H1 (cell line): Measurements from ENCODE around the gene C1QTNF4. TPM values are rescaled to one million over a fixed set of nuclear protein-coding genes. Genes with fewer than 3 reads are reported as not detected.
A peak's percentile ranks its signal among the peaks of the same experiment; 100 is the strongest.

ENCODE experiments used
- CTCF ChIA-PET: fragments of 300-600 bp; sonication (Branson Sonifier 250); formaldehyde crosslinking; loops from one replicate; lab custom pipeline; 2021; ENCODE audit not compliant: partially characterized antibody; lab: Charles Lee
- POLR2A ChIA-PET: fragments of 300-600 bp; sonication (Branson Sonifier 250); formaldehyde crosslinking; loops from one replicate; lab custom pipeline; 2021; ENCODE audit warnings: inconsistent platforms; ENCODE audit not compliant: partially characterized antibody; lab: Charles Lee
- DNase-seq, 2 experiments: peaks; one replicate each; pipeline versions ENCODE4 v3.0.0 to v3.0.0-alpha.2; 2010 to 2022; ENCODE audit warnings: low spot score in 2 of 2, low read depth in 1 of 2, mixed read lengths in 1 of 2
- FAIRE-seq: peaks from 2 replicates; lab custom pipeline; 2011; peaks lifted over from hg19 to GRCh38; lab: Jason Lieb, UNC
- H2AFZ ChIP-seq: 2 replicates; pipeline ENCODE4 v1.8.1; 2012; ENCODE audit warnings: low read length, inconsistent platforms
- H2AK5ac ChIP-seq: 2 replicates; pipeline ENCODE4 v1.6.1; 2013; ENCODE audit warnings: low read depth, low read length
- H2BK120ac ChIP-seq: replicated peaks from 2 replicates; pipeline ENCODE3; 2013; ENCODE audit warnings: low read depth, low read length, inconsistent platforms
- H2BK12ac ChIP-seq: 2 replicates; pipeline ENCODE4 v1.6.1; 2013; ENCODE audit warnings: low read depth, low read length
- H2BK15ac ChIP-seq: 2 replicates; pipeline ENCODE4 v1.6.1; 2013; ENCODE audit warnings: low read length
- H2BK20ac ChIP-seq: 2 replicates; pipeline ENCODE4 v1.6.1; 2013; ENCODE audit warnings: low read length
- H2BK5ac ChIP-seq: 2 replicates; pipeline ENCODE4 v1.6.1; 2013; ENCODE audit warnings: low read depth, low read length
- H3K14ac ChIP-seq: 2 replicates; pipeline ENCODE4 v1.6.1; 2013; ENCODE audit warnings: inconsistent platforms; ENCODE audit not compliant: insufficient read length
- H3K18ac ChIP-seq: 2 replicates; pipeline ENCODE4 v1.6.1; 2013; ENCODE audit warnings: low read length; ENCODE audit errors: extremely low read depth
- H3K23ac ChIP-seq: 2 replicates; pipeline ENCODE4 v1.6.1; 2013; ENCODE audit warnings: inconsistent platforms; ENCODE audit not compliant: insufficient read length
- H3K23me2 ChIP-seq: 2 replicates; pipeline ENCODE4 v1.6.1; 2013; ENCODE audit warnings: low read depth, low read length
- H3K27ac ChIP-seq: 2 replicates; pipeline ENCODE4 v1.6.1; 2011; ENCODE audit warnings: low read depth, low read length, inconsistent platforms
- H3K27me3 ChIP-seq, 4 experiments: replicated peaks in 1 of 4; 1 replicate in 1 of 4; 2 replicates in 3 of 4; pipeline versions ENCODE4 v1.6.1 to v1.8.1; 2011 to 2013; ENCODE audit warnings: low read length in 3 of 4, mild to moderate bottlenecking in 3 of 4, inconsistent platforms in 2 of 4, mixed read lengths in 2 of 4, moderate library complexity in 1 of 4; ENCODE audit not compliant: control insufficient read depth in 3 of 4, insufficient read depth in 3 of 4; ENCODE audit errors: extremely low read depth in 1 of 4
- H3K36me3 ChIP-seq, 4 experiments: 2 replicates each; pipeline versions ENCODE4 v1.6.1 to v1.8.1; 2011 to 2013; ENCODE audit warnings: mild to moderate bottlenecking in 4 of 4, low read length in 3 of 4, moderate library complexity in 2 of 4, control low read depth in 1 of 4, inconsistent platforms in 1 of 4; ENCODE audit not compliant: insufficient read depth in 4 of 4, control insufficient read depth in 2 of 4
- H3K4ac ChIP-seq: replicated peaks from 2 replicates; pipeline ENCODE3; 2013; ENCODE audit warnings: low read length, low read depth, mixed read lengths, inconsistent platforms; ENCODE audit not compliant: insufficient read length
- H3K4me1 ChIP-seq, 4 experiments: replicated peaks in 1 of 4; 1 replicate in 1 of 4; 2 replicates in 3 of 4; pipeline versions ENCODE4 v1.6.1 to v1.8.1; 2011 to 2013; ENCODE audit warnings: low read length in 3 of 4, inconsistent platforms in 2 of 4, mixed read lengths in 1 of 4; ENCODE audit not compliant: insufficient read depth in 4 of 4, control insufficient read depth in 3 of 4
- H3K4me2 ChIP-seq, 2 experiments: 2 replicates each; pipeline versions ENCODE4 v1.6.1 to v1.8.1; 2011 to 2013; ENCODE audit warnings: low read depth in 2 of 2, low read length in 2 of 2, control low read depth in 1 of 2, inconsistent platforms in 1 of 2, mild to moderate bottlenecking in 1 of 2; ENCODE audit not compliant: insufficient read depth in 1 of 2
- H3K4me3 ChIP-seq, 4 experiments: fragments of 200-600, 300-600 bp in 1 of 4; sonication (generic), shearing (Covaris generic), sonication (Bioruptor Twin) in 1 of 4; 2 replicates each; pipeline versions ENCODE4 v1.5.1 to v1.8.1; 2011 to 2016; ENCODE audit warnings: low read length in 4 of 4, low read depth in 3 of 4, control low read depth in 2 of 4, inconsistent platforms in 2 of 4, mild to moderate bottlenecking in 2 of 4, mixed read lengths in 1 of 4, moderate library complexity in 1 of 4; ENCODE audit not compliant: insufficient read depth in 2 of 4; ENCODE audit errors: extremely low read depth in 1 of 4
- H3K56ac ChIP-seq: replicated peaks from 2 replicates; pipeline ENCODE3; 2013; ENCODE audit warnings: low read depth, mild to moderate bottlenecking, mixed read lengths, low read length, inconsistent platforms; ENCODE audit not compliant: insufficient read length
- H3K79me1 ChIP-seq: 2 replicates; pipeline ENCODE4 v1.6.1; 2013; ENCODE audit warnings: low read depth, low read length, control low read depth
- H3K79me2 ChIP-seq, 2 experiments: 2 replicates each; pipeline versions ENCODE4 v1.6.1 to v1.8.1; 2012 to 2013; ENCODE audit warnings: low read length in 2 of 2, mild to moderate bottlenecking in 2 of 2, inconsistent platforms in 1 of 2; ENCODE audit not compliant: insufficient read depth in 2 of 2, control insufficient read depth in 1 of 2
- H3K9ac ChIP-seq, 4 experiments: replicated peaks in 1 of 4; 1 replicate in 1 of 4; 2 replicates in 3 of 4; pipeline versions ENCODE4 v1.6.1 to v1.8.1; 2011 to 2013; ENCODE audit warnings: low read depth in 3 of 4, low read length in 3 of 4, control low read depth in 2 of 4, mild to moderate bottlenecking in 2 of 4, moderate library complexity in 2 of 4, inconsistent platforms in 1 of 4; ENCODE audit errors: extremely low read depth in 1 of 4
- H3K9me3 ChIP-seq, 2 experiments: 2 replicates each; pipeline versions ENCODE4 v1.6.1 to v1.8.1; 2012 to 2013; ENCODE audit warnings: mild to moderate bottlenecking in 2 of 2, moderate library complexity in 2 of 2, control low read depth in 1 of 2, inconsistent platforms in 1 of 2, low read depth in 1 of 2, low read length in 1 of 2, mixed read lengths in 1 of 2; ENCODE audit not compliant: insufficient read depth in 2 of 2
- H4K20me1 ChIP-seq, 2 experiments: replicated peaks in 1 of 2; 2 replicates each; pipeline versions ENCODE3 to v1.8.1; 2011 to 2013; ENCODE audit warnings: inconsistent platforms in 2 of 2, low read length in 2 of 2, mild to moderate bottlenecking in 1 of 2; ENCODE audit not compliant: insufficient read depth in 2 of 2, control insufficient read depth in 1 of 2
- H4K5ac ChIP-seq: 2 replicates; pipeline ENCODE4 v1.6.1; 2013; ENCODE audit warnings: low read length, low read depth, mixed read lengths, inconsistent platforms; ENCODE audit not compliant: insufficient read length
- H4K8ac ChIP-seq: 2 replicates; pipeline ENCODE4 v1.8.0; 2013; ENCODE audit warnings: mild to moderate bottlenecking, moderate library complexity, low read length, inconsistent platforms; ENCODE audit not compliant: insufficient read depth; ENCODE audit errors: extremely low read depth
- H4K91ac ChIP-seq: replicated peaks from 2 replicates; pipeline ENCODE3; 2013; ENCODE audit warnings: low read length, mixed read lengths, inconsistent platforms; ENCODE audit not compliant: insufficient read length
- BRCA1 ChIP-seq: IDR thresholded peaks from 2 replicates; pipeline ENCODE4 v1.6.1; 2012; ENCODE audit warnings: low read depth, low read length, improper control_type of control experiment
- SAP30 ChIP-seq: fragments of 300-600 bp; sonication (generic); IDR thresholded peaks from 2 replicates; pipeline ENCODE4 v1.7.1; 2012; ENCODE audit warnings: low read length, moderate library complexity, mild to moderate bottlenecking, inconsistent platforms; ENCODE audit not compliant: insufficient read depth, insufficient replicate concordance
- SIN3A ChIP-seq, 2 experiments: IDR thresholded peaks in 1 of 2; conservative IDR thresholded peaks in 1 of 2; 2 replicates each; pipeline ENCODE4 v1.6.1; 2011 to 2012; ENCODE audit warnings: low read length in 2 of 2, improper control_type of control experiment in 1 of 2, low read depth in 1 of 2, mild to moderate bottlenecking in 1 of 2
- SRF ChIP-seq: IDR thresholded peaks from 2 replicates; pipeline ENCODE4 v1.6.1; 2011; ENCODE audit warnings: mild to moderate bottlenecking, low read depth, low read length, moderate library complexity
- TAF1 ChIP-seq: IDR thresholded peaks from 2 replicates; pipeline ENCODE4 v1.6.1; 2011; ENCODE audit warnings: mild to moderate bottlenecking, low read depth, low read length
- TAF7 ChIP-seq: optimal IDR thresholded peaks from 2 replicates; pipeline ENCODE3; 2011; ENCODE audit warnings: low read depth, mild to moderate bottlenecking, inconsistent platforms, low read length, moderate library complexity, borderline replicate concordance
- TBP ChIP-seq: IDR thresholded peaks from 2 replicates; pipeline ENCODE4 v1.6.1; 2011; ENCODE audit warnings: low read depth, low read length, improper control_type of control experiment
- WGBS, 2 experiments: shearing (Covaris generic) in 1 of 2; methylation state at CpG; one replicate each; pipeline versions ENCODE4 v1.1.6 to v1.1.7; 2013 to 2015; ENCODE audit warnings: low lambda C conversion rate in 2 of 2, mixed read lengths in 2 of 2, inconsistent platforms in 1 of 2, low coverage in 1 of 2, missing lambda C conversion rate in 1 of 2; ENCODE audit not compliant: insufficient replicate concordance in 2 of 2, insufficient coverage in 1 of 2, insufficient read length in 1 of 2; ENCODE audit errors: extremely low coverage in 1 of 2, missing lambda C conversion rate in 1 of 2; 5-methylcytosine and 5-hydroxymethylcytosine counted together
- polyA plus RNA-seq, 7 experiments: library from polyadenylated mRNA; depleted of rRNA in 3 of 7; stranded (reverse) in 5 of 7; unstranded in 2 of 7; fragments of >200 nt in 5 of 7; fragments of 200-250 nt in 2 of 7; gene quantifications; 1 replicate in 5 of 7; 2 replicates in 1 of 7; 4 replicates in 1 of 7; pipeline versions ENCODE4 v1.2.1 to v1.2.3, GENCODE V29; 2011 to 2013; ENCODE audit warnings: missing spikeins in 2 of 7, mixed read lengths in 2 of 7
- total RNA-seq: library from RNA; stranded (reverse); fragmentation: NEBNext Ultra II Directional; extraction: Animal tissue kit (Norgen Biotek cat#: 25700); gene quantifications from 2 replicates; pipeline ENCODE4 v1.2.1, GENCODE V29; 2021

C1QTNF4 gene
- total and polyA plus RNA-seq, 2 of the 8 experiments (the other 6 are each of a cell fraction or from before 2014, with no cell fraction given) = 3.9 to 6.0 TPM

DNA sequence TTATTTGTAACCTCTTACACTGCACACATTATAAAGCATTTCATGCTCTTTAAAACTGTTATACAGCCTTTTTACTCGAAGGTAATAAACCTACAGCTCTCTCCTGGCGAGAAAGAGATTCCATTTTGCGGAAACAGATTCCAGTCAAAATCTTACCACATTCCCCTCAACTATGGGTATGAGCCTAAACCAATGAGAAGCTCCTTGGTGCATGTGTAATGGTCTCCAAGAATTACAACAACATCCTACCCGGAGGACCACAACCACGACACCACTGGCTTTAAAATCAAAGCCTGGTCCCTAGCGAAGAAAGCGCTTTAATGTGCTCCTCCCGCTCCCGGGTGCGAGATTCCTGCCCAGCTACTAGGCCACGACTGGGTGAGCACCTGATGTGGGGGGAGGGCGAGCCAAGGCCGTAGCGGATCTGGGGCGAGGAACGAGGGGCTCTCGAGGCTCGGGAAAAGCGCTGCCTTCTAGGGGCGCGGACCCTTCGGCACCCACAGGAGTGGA, 42.1 kb downstream of the C1QTNF4 start:
- Histone ChIP-seq H2BK15ac (peak overlapping the region; percentile 81; the same call in 1 of the 2 replicates), H3K79me2 (peaks cover 42 to 56% of the 10 kb centered on the region in 2 experiments), H3K4me1 (peaks cover 0 to 2% (median 0%) of the 10 kb centered on the region in 4 experiments; a peak in 1 of 7 replicates), H2BK20ac (no peak overlapping the region), H2BK120ac (peak overlapping the region; percentile 55), H2BK5ac (peak overlapping the region; percentile 96), H3K79me1 (no peaks in the 10 kb centered on the region), H3K14ac (peak overlapping the region; percentile 0), H4K5ac (peak overlapping the region; percentile 87), H2BK12ac (peak overlapping the region; percentile 80), H3K4ac (peak overlapping the region; percentile 92), H3K23ac (no peak overlapping the region), H3K56ac (peak overlapping the region; percentile 89), H3K9me3 (no peaks in the 10 kb centered on the region), H3K4me3 (peak overlapping the region; percentile 68 to 96 (median 86)), H3K36me3 (peaks cover 0 to 6% (median 0%) of the 10 kb centered on the region in 4 experiments; a peak in 1 of 8 replicates), H4K20me1 (peaks cover 13 to 19% of the 10 kb centered on the region in 2 experiments), H3K27ac (peak overlapping the region; percentile 84), H3K18ac (peak overlapping the region; percentile 82), H4K8ac (peak overlapping the region; percentile 97; the same call in 1 of the 2 replicates), H2AFZ (no peak overlapping the region), H4K91ac (peak overlapping the region; percentile 69), H3K9ac (peak overlapping the region; percentile 79 to 91 (median 86)), H3K27me3 (no peaks in the 10 kb centered on the region), H3K4me2 (peak overlapping the region; percentile 73 to 85), H3K23me2 (peaks cover 3% of the 10 kb centered on the region; the same call in 1 of the 2 replicates), H2AK5ac (peak overlapping the region; percentile 96; the same call in 1 of the 2 replicates)
- CTCF ChIA-PET = interaction anchor here (0.7 to 2.3 kb wide), 12 partner anchors 12 to 139 kb away, joined by 3 to 25 read pairs (median 4); no protein-coding TSS in a partner anchor
- DNase-seq (peak in 1 of 2 experiments; percentile 58), FAIRE-seq (no peak)
- 3% methylated on average over 22 of the region's 22 CpGs; no CpG with 5 or more reads in 1 of the 2 experiments for WGBS, 2 experiments
- TF ChIP-seq TAF1 = 0 out of 2 replicates have a peak, but pooled peaks have one; percentile 32
- peak; percentile 30; the same call in 1 of the 2 replicates for TF ChIP-seq TBP
- no peak for TF ChIP-seq SRF
- TF ChIP-seq SAP30 = peak; percentile 84
- TF ChIP-seq BRCA1 = no peak
- peak; percentile 11 for TF ChIP-seq TAF7
- TF ChIP-seq SIN3A (conservative IDR thresholded peaks at IDR 0.05 in 1 of 2, IDR thresholded peaks at IDR 0.05 in 1 of 2; ENCODE audit: low read depth in 1 of 2, low read length in 2 of 2) = peak in 1 of 2 experiments; percentile 54; a peak in 1 of 4 replicates
- POLR2A ChIA-PET = interaction anchor here (0.6 to 5.0 kb wide), 21 partner anchors 9 to 338 kb away, joined by 3 to 65 read pairs (median 5); partner anchors contain the start of genes KBTBD4, NDUFS3 and PTPMT1
